HEK293T (cell line): Measurements from ENCODE around the gene SIPA1L3.

Experiments used
- CTCF ChIA-PET: fragments of 350-600 bp; formaldehyde crosslinking; extraction: SDS; loops from one replicate; lab custom pipeline; 2021; ENCODE audit warnings: antibody characterized with exemption, inconsistent platforms; lab: Yijun Ruan, JAX
- POLR2A ChIA-PET: fragments of 350-600 bp; formaldehyde crosslinking; extraction: SDS; loops from one replicate; lab custom pipeline; 2020; ENCODE audit warnings: antibody characterized with exemption, inconsistent platforms; lab: Yijun Ruan, JAX
- DNase-seq: peaks from one replicate; pipeline ENCODE4 v3.0.0; 2012; ENCODE audit warnings: mixed read lengths; ENCODE audit errors: extremely low spot score
- ARNT ChIP-seq: fragments of 450-650 bp; IDR thresholded peaks from 2 replicates; pipeline ENCODE4 v1.6.1; 2017; ENCODE audit warnings: mild to moderate bottlenecking
- BHLHE40 ChIP-seq: fragments of 450-650 bp; IDR thresholded peaks from 2 replicates; pipeline ENCODE4 v1.6.1; 2016; ENCODE audit warnings: mild to moderate bottlenecking, moderate library complexity, borderline replicate concordance
- CTBP1 ChIP-seq: fragments of 450-650 bp; IDR thresholded peaks from 2 replicates; pipeline ENCODE4 v1.6.1; 2016; ENCODE audit warnings: borderline replicate concordance
- ELF4 ChIP-seq: fragments of 450-650 bp; IDR thresholded peaks from 2 replicates; pipeline ENCODE4 v1.6.1; 2017; ENCODE audit warnings: antibody characterized with exemption
- FOXA1 ChIP-seq: fragments of 450-650 bp; IDR thresholded peaks from 2 replicates; pipeline ENCODE4 v1.6.1; 2016; ENCODE audit warnings: mild to moderate bottlenecking
- FOXK2 ChIP-seq: fragments of 450-650 bp; IDR thresholded peaks from 2 replicates; pipeline ENCODE4 v1.6.1; 2016; ENCODE audit warnings: mild to moderate bottlenecking
- FOXM1 ChIP-seq: fragments of 450-650 bp; IDR thresholded peaks from 2 replicates; pipeline ENCODE4 v1.6.1; 2017; ENCODE audit warnings: mild to moderate bottlenecking, borderline replicate concordance
- HDGF ChIP-seq: fragments of 450-650 bp; IDR thresholded peaks from 2 replicates; pipeline ENCODE4 v1.6.1; 2017; ENCODE audit warnings: antibody characterized with exemption, borderline replicate concordance
- L3MBTL2 ChIP-seq: fragments of 450-650 bp; conservative IDR thresholded peaks from 2 replicates; pipeline ENCODE4 v1.6.1; 2016; ENCODE audit warnings: mild to moderate bottlenecking
- LEF1 ChIP-seq: fragments of 450-650 bp; IDR thresholded peaks from 2 replicates; pipeline ENCODE4 v1.6.1; 2017; ENCODE audit warnings: mild to moderate bottlenecking, borderline replicate concordance
- NFRKB ChIP-seq: fragments of 450-650 bp; IDR thresholded peaks from 2 replicates; pipeline ENCODE4 v1.6.1; 2016; ENCODE audit warnings: mild to moderate bottlenecking, moderate library complexity
- PKNOX1 ChIP-seq: fragments of 450-650 bp; IDR thresholded peaks from 2 replicates; pipeline ENCODE4 v1.6.1; 2016
- SP1 ChIP-seq: fragments of 450-650 bp; IDR thresholded peaks from 2 replicates; pipeline ENCODE4 v1.6.1; 2017
- SUZ12 ChIP-seq: fragments of 450-650 bp; IDR thresholded peaks from 2 replicates; pipeline ENCODE4 v1.6.1; 2016; ENCODE audit warnings: mild to moderate bottlenecking
- TARDBP ChIP-seq: fragments of 450-650 bp; IDR thresholded peaks from 2 replicates; pipeline ENCODE4 v1.6.1; 2016
- ZNF384 ChIP-seq: fragments of 450-650 bp; IDR thresholded peaks from 2 replicates; pipeline ENCODE4 v1.6.1; 2016

SIPA1L3 gene

GRCh38 chr19:38107129-38107528 is 200.1 kb downstream of the SIPA1L3 start:
- CTCF ChIA-PET = interaction anchor here (0.7 kb wide), 1 partner anchor 131 kb away, joined by 4 read pairs; no protein-coding TSS in a partner anchor
- DNase-seq = no peak
- TF ChIP-seq SUZ12 (no peak), FOXM1 (no peak), ZNF384 (no peak), CTBP1 (no peak), NFRKB (no peak)
- POLR2A ChIA-PET = no interaction called here

- no peak for DNase-seq
- no peak for TF ChIP-seq PKNOX1
- no peak for TF ChIP-seq CTBP1
- TF ChIP-seq FOXA1 = no peak
- TF ChIP-seq BHLHE40 = no peak
- ChIA-PET POLR2A (no interaction called here), CTCF (no interaction called here)
These were observed 204.9 kb downstream of the SIPA1L3 start for GRCh38 chr19:38111898-38112297.

GRCh38 chr19:38114651-38115050 is 207.6 kb downstream of the SIPA1L3 start:
- ChIA-PET CTCF (no interaction called here), POLR2A (no interaction called here)
- no peak for DNase-seq
- TF ChIP-seq SUZ12 (no peak), FOXK2 (no peak), FOXM1 (no peak), CTBP1 (no peak), L3MBTL2 (no peak), LEF1 (no peak), NFRKB (no peak), FOXA1 (no peak), ZNF384 (no peak), BHLHE40 (no peak), PKNOX1 (no peak), TARDBP (no peak), ELF4 (no peak)

GRCh38 chr19:38115271-38115802 is 208.3 kb downstream of the SIPA1L3 start:
- ChIA-PET CTCF (no interaction called here), POLR2A (no interaction called here)
- DNase-seq = no peak
- no peak for TF ChIP-seq ELF4
- TF ChIP-seq FOXA1 = no peak
- TF ChIP-seq SP1 = no peak
- no peak for TF ChIP-seq LEF1
- TF ChIP-seq BHLHE40 = no peak
- no peak for TF ChIP-seq L3MBTL2
- TF ChIP-seq TARDBP = no peak
- TF ChIP-seq ARNT = no peak
- TF ChIP-seq ZNF384 = no peak
- no peak for TF ChIP-seq PKNOX1
- no peak for TF ChIP-seq FOXM1
- no peak for TF ChIP-seq SUZ12
- TF ChIP-seq HDGF = no peak
- TF ChIP-seq NFRKB = no peak
- TF ChIP-seq FOXK2 = no peak
- no peak for TF ChIP-seq CTBP1

- POLR2A ChIA-PET = no interaction called here
- CTCF ChIA-PET = no interaction called here
- TF ChIP-seq L3MBTL2 (no peak), ARNT (no peak), FOXM1 (no peak), CTBP1 (no peak), NFRKB (no peak), PKNOX1 (no peak), ZNF384 (no peak), SP1 (no peak), FOXA1 (no peak), SUZ12 (no peak), HDGF (no peak), FOXK2 (no peak), BHLHE40 (no peak), ELF4 (no peak), LEF1 (no peak), TARDBP (no peak)
- no peak for DNase-seq
These were observed 211.2 kb downstream of the SIPA1L3 start for GRCh38 chr19:38118176-38118575.

GRCh38 chr19:38120471-38121025 is 213.5 kb downstream of the SIPA1L3 start:
- POLR2A ChIA-PET = no interaction called here
- no peak for DNase-seq
- TF ChIP-seq LEF1 (no peak), FOXA1 (no peak), ELF4 (no peak), NFRKB (no peak), CTBP1 (no peak), SUZ12 (no peak), FOXM1 (no peak), ZNF384 (no peak), TARDBP (no peak), ARNT (no peak), HDGF (no peak), FOXK2 (no peak), SP1 (no peak), BHLHE40 (no peak), L3MBTL2 (no peak)
- CTCF ChIA-PET = no interaction called here
